ENCODE measurements around the gene NCOR2.

The NCOR2 gene

DNA sequence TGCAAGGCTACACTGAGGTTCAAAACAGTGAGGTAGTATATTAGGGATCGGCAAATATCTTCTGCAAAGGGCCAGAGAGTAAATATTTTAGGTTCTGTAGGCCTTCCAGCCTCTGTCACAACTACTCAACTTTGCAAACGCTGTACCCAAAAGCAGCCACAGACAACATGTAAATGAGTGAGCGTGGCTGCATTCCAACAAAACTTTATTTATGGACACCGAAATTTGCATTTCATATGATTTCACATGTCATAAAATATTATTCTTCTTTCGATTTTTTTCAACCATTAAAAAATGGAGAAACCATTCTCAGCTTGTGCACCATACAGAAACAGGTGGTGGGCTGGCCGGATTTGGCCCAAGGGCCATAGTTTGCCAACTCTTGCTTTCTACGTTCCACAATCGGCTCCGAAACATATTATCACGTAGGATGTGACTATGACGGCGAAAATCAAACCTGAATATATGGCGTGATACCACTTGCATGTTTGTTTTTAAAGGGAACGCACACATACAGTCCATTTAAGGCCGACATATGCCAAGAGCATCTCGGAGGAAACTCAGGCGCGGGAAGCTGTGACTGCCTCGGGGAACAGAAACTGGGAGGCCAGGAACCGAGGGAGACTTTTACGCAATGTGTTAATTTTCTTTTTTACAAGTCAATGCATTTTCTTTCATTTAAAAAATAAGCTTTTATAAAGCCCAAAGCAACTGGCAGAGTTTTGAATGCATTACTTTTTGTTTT lies 7.1 kb downstream of the NCOR2 start:
- no peak for DNase-seq (ENCODE audit: low read depth)

DNA sequence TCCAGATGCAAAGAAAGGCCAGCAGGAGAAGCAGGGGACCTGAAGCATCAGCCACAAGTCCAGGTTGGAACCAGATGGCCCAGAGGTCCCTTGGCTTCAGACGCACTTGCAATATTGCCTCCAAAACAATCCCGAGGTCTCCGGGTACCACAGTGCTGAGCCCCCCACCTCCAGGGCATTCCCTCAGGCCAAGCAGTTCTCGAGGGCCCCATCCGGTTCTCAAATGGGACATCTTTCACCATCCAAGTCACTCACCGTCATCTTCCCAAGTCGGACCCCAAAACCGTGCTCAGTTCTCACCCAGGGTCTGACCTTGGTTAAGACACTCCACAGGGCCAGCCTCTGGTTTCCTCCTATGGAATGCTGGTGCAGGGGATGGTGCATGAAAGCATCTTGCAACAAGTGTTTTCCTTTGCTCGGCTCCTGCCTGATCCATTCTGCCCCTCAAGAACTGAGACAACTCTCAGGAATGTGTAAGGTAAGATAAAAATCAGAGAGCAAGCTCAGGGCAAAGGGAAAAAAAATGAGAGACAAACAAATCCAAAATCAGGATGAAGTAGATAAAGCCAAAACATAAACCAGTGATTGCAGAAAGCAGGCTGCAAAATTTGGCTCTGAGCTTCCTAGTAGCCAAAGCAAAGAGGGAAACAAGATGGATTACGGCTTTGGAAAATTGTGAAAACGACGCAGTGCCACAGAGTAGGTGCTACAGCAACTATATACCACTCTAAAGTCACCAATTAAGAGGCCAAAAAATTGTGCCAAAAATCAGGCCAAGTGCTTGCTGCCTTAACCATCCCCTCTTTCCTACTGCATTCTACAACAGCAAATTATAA lies 8.0 kb downstream of the NCOR2 start:
- DNase-seq (ENCODE audit: low read depth), result no peak

DNA sequence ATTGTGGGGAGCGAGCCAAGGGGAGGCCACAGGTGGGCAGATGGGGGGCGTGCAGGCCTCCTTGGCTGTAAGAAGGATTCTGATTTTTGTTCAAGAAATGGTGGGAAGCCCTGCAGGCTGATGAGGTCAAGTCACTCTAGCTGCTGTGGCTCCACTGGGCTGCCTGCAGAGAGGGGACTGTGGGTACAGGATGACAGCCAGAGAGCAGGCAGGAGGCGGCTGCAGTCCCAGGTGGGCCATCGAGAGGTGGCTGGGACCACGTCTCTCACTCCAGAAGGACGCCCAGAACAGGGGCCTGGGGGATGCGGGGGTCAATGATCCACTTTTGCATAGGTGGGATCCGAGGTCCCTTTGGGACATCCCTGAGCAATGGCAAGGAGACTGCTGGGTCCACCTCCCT lies 9.1 kb downstream of the NCOR2 start:
- DNase-seq (ENCODE audit: low read depth), result no peak

DNA sequence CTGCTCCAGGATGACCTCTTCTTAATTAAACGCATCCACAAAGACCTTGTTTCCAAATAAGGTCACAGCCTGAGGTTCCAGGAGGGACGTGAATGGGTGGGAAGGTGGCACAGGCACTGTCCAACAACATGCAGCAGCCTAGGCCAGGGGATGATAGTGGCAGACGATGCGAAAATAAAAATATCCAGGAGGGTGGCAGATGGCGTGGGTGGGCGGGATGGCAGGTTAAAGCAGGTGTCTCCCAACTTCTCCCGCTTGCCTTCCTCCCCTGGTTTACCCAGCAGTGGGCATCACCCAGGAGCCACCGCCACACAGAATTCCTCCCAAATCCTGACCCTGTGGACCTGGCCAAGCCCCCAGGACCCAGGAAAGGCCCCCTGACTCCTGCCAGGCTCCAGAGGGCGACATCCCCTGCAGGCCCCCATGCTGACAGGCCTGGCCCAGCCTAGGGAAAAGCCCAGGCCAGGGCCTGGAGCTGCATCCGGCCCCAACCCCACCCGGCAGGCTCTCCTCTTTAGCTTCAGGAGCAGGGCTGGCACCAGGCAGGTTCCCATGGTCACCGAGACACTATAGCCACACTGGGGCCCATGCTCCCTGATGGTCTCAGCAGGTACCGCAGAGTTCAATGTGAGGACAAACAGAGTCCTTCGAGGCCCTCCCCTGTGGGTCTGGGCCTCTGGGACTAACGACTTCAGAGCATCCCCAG lies 9.7 kb downstream of the NCOR2 start:
- DNase-seq (ENCODE audit: low read depth), result no peak

DNA sequence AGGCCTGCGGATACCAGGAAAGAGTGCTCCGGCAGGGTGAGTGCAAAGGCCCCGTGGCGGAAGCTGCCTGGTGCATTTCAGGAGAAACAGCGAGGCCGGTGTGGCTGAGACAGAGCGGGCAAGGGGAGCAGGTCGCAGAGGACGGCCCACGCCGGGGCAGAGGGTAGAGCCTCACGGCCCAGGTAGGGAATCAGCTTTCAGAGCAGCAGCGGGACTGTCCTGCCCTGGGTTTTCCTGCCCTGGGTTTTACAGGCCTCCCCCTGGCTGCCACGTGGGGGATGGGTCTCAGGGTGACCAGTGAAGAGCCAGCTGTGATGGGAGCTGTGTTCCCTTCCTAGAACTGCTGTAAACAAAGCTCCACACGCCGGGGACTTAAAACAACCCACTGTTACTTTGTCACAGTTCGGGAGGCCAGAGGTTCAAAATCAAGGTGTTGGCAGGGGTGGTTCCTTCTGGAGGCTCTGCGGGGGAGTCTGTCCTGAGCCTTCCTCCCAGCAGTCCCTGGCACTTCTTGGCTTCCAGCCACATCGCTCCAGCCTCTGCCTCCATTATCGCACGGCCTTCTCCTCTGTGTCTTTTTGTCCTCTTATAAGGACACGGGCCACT lies 10.4 kb downstream of the NCOR2 start:
- DNase-seq (ENCODE audit: low read depth), result no peak

DNA sequence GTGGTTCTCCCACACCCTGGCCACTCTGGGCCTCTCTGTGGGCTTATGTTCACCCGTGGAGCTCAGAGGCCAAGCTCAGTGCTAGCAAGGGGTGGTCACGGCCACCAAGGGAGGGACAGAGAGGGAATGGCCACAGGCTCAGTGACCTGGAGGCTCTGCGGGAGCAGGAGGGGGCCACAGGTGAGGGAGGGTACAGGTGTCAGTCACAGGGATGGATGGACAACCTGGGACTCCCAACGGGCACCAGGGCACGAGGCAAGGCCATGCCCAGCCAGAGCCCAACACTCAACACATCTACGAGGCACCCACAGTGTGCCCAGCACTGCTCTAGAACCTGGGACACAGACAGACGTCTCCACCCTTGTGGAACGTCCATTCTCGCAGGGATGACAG lies 11.3 kb downstream of the NCOR2 start:
- no peak for DNase-seq (ENCODE audit: low read depth)

DNA sequence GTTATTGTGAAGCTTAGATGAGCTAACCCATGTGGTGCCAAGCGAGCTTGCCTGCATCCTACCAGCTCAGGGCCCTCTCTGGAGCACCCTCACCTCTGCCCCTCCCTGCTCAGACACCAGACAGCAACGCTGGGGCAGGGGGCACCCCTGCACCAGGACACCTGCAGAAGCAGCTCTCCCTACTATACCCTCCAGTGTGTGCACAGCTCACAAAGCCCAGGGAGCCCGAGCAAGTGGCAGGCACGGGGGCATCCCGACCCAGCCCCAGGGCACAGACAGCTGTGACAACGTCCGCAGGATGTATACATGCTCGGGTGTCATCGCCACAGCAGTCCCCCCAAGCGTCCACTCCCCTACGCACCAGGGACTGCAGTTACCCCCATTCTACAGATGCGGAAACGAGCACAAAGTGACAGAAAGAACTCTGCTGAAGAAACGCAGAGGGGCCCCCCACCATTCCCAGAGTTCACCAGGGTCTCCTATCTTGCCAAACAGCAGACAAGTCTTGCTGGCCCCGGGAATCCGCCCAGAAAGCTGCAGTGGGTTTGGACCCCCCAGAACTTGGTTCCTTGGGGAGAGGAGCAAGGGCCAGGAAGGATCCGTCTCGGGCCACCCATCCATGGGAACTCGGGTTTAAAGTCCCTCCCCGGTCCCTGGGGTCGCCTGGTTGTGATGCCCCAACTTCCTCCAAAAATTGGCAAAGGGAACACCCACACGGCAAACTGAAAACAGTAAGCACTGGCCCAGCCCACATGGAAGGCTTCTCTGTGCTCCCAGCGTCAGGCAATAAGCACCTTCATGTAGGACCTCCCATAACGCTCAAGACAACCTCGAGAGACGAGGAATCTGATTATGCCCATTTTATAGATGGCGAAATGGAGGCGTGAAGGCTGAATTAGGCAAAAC lies 12.0 kb downstream of the NCOR2 start:
- DNase-seq (ENCODE audit: low read depth), result no peak

DNA sequence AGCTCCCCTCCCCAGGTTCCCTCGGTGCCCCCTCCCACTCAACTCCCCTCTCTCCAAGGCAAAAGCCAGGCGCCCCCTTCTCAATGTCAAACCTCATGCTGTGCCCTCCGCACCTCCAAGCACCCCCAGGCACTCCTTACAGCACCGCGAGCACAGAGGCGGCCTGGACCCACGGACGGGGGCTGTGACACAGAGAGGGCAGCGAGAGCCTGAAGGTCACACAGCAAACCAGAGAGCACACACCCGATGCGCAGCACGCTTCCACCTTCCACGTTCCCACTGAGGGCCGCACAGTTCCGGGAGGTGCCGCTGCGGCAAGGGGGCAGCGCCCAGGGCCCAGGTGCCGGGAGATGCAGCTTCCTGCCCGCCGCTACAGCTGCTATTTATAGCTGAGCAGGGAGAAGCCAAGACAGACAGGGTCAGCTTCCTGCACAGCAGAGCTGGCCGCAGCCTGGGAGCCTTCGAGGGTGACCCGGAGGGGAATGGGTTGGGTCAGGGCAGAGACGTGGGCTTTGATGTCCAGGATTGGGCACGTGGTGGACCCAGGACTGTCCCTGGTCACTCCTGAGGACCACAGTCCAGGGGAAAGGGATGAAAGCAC lies 12.9 kb downstream of the NCOR2 start:
- no peak for DNase-seq (ENCODE audit: low read depth)

DNA sequence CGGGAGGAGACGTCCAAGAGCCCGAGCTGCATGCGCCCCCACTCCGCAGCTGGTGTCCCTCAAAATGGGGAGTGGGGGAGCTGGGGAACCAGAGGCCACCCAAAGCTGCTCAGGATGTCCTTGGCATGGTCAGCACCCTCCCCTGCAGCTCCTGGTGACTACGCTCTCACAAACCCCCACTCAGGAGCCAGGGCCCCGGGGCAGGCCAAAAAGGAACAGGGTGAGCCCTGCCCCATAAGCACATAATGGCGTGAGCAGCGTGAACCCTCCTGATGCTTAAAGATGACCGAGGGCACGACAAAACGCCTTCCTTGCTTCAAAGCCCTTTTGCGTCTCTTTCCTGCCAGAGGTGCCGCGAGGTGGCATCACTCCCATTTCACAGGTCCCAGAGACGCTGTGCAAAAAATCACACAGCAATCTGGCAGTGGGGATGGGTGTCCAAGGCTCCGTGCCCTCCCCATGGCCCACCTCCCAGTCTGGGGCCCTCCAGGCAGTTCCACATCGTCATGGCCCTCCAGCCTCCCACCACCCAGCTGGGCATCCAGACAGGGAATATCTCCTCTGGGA lies 13.5 kb downstream of the NCOR2 start:
- no peak for DNase-seq (ENCODE audit: low read depth)

DNA sequence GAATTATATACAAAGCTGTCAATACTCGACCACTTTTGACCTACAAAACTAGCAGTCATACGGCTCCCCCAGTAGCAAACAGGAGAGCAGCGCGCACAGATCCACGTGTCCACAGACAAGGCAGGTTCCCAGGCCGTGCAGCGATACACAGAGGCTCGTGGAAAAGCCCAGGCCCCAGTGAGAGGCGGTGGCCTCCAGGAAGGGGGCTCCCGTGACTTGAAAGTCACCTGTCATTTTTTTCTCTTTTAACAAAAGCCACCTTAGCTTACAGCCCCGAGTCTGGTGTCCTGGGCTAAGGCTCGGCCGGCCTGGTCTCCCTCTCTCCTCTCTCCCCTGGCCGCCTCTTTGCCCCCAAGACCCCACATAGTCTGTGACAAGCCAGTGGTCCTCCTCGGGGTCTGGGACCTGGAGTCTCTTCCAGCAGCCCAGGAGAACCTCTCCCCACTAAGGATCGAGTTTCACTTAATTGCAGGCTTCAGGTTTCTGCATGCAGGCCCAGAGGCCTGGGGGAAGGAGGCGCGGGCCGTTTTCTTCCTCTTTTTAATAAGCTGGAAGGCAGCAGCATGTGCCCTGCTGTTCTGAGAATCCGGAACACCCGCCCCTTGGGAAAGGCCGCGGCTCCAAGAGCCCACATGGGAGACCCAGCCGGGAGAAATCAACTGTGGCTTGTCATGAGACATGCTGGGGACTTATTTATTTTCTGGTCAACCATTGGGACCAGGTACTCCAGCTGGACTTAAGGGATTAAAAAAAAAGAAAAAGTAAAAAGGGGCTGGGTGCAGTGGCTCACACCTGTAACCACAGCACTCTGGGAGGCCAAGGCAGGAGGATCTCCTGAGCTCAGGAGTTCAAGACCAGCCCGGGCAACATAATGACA lies 15.9 kb downstream of the NCOR2 start:
- no peak for DNase-seq (ENCODE audit: low read depth)

DNA sequence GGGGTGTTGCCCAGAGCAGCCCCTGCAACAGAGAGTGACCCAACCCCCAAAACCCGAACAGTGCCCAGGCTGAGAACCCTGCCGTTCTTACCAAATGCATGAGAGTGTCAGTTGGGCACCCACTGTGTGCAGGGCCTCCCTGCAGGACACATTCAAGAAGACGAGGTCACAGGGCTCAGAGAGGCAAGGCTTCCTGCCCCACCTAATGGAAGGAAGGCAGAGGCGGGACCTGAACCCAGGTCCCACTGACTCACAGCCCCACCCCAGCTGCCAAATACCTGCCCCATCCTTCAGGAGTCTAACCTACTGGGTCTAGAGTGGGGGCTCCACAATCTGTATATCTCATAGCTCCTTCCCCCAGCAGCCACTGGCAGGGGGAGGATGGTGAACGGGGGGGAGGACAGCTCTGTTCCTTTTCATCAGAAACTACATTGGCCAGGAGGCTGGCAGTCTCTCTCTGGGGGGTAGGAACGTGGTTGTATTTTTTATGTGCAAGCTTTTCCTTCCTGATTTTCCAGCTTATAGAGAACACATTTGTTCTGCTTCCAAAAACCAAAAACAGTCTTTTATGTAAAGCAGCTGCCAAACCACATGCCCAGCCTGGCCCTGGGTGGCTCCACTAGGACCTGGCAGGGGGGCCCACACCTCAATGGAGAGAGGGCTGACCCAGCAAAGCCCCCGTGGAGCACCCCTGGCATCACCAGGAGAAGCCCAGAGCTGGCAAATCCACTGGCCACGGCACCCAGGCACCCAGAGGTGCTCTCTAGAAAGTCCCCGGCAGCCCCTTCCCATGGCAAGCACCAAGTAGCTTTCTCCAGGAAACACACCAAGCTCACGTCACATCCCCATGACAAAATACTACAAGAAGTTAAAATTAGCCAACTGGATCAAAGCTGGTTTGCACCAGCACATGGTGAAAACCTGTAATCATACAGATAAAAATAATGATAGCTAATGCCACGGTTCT lies 17.0 kb downstream of the NCOR2 start:
- DNase-seq (ENCODE audit: low read depth), result no peak

DNA sequence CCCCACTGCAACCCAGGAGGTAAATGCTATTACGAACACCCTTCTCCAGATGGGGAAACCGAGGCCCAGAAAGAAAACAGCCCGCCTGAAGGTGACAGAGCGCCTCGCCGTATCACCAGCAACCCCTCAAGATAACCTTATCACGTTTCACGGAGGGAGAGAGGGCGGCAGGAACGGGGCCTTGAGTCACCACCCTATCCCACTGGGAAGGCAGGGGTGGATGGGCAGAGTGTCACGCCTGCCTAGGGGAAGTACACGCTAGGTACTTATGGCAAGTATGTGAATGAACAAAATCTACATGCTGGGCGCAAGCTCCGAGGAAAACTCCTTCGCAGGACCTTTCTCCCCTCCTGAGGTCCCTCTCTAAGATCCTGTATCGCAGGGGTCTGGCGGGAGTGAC lies 17.8 kb downstream of the NCOR2 start:
- DNase-seq (ENCODE audit: low read depth), result no peak

DNA sequence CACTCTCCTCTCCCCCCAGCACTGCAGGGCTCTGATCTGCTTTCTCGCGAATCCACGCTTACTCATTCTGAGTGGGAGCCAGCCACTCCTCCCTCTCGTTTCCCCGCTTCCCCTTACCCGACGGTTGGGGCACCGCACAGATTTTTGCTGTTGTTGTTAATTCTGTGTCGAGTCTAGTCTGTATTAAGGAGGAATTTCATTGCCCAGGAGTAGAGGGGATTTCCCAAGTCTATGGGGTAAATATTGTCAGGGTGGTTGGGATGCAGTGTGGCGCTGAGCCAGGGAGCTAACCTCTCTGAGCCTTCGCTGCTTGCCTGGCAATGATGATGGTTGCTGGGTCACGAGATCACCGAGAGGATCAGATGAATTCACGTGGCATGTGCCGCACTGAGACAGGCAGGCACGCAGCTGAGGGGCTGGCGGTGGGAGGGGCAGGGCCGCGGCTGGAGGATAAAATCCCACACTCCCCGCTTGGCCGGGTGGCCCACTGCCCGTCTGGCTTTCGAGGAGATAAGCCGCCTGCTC lies 18.5 kb downstream of the NCOR2 start:
- peak; percentile 69 for DNase-seq (ENCODE audit: low read depth)

DNA sequence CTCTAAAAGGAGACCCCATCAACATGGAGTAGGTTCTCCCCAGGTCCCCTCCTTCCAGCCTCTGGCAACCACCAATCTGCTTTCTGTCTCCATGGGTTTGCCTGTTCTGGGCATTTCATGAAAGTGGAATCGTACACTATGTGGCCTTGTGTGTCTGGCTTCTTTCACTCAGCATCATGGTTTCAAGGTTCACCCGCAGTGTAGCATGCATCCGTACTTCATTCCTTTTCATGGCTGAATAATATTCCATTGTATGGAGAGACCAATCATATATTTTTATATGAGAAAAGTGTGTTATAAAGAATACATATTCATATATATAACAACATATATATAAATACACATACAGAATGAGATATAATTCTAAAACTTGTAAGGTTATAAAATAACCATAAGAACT lies 19.8 kb downstream of the NCOR2 start:
- no peak for DNase-seq (ENCODE audit: low read depth)

DNA sequence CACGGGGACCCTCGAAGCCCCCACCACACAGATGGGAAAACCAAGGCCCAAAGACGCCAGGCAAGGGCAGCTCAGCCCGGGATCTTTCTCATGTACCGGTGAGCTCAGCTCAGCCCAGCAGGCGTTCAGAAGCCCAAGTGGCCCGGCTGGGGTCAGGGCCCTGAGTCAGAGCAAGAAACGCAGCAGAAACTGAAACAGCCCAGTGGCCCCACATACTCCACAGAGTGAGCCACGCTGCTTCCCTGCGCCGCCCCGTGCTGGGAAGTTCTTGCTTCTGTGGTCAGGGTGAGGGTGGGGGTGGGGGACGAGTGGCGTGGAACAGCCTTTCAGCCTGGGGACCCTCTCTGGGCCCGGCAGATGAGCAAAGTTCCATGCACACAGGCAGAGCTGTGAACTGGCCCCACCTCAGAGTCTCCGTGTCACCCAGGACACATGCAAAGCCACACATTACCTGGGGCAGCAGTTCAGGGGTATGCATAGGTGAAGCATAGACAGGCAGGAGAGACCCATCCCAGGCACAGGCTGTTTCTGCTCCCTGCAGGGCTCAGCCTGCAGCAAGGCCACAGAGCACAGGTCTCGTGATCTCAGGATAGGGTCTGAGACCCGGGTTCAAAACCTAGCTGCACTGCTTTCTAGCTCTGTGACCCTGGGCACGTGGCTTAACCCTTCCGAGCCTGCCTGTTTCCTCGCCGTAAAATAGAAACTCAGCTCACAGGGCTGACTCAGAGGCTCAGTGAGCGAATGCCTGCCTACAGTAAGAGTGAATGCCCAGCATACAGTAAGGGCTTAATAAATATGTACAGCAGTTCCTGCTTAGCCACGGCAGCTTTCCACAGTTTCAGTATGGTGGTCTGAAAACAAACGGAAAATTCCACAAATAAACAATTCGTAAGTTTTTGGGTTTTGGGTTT lies 21.6 kb downstream of the NCOR2 start:
- no peak for DNase-seq (ENCODE audit: low read depth)

DNA sequence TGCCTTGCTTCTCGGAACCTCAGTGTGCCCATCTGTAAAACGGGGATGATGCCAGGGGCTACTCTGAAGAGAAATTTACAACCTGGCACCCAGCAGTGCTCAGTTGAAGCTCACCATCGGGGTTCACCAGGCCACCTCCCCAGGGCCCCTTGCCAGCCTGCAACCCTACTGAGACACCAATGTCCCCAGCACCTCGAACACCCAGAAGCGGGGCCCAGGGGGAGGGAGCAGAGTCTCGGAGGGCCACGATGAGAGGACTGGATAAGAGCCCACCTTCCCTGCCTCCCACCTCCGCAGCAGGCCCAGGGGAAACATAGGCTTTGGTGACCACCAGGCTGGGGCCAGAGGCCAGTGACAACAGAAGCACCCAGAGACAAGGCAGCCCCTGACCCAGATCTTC lies 22.4 kb downstream of the NCOR2 start:
- no peak for DNase-seq (ENCODE audit: low read depth)

DNA sequence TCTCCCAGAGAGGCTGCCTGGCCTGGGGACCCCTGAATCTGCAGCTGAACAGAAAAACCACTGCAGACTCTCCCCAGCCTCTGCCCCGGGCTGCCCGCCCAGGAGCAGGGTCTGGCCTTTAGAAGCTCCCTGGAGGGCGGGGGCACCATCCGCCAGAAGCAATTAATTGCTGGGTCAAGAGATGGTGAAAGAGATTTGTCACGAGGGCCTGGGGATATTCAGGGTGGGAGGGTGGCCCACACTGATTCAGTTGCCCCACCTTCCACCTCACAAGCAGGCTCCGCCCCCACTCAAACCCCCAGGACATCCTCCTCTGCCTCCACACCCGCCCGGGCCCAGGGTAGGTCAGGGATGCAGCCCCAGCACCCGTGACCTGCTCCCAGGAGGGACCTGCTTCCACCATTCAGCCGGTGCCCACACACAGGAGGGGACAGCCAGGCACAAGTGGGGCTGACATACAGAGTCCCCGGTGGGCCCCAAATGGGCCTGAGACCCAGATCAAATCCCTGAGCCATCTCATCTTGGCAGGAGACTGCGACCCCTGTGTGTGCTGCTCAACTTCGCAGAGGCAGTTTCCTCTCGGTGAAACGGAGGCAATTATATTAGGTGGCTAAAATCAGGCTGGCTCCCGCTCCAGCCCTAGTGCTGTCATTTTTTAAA lies 23.0 kb downstream of the NCOR2 start:
- DNase-seq (ENCODE audit: low read depth), result no peak
